Sigmoid colon (tissue), 4 donors: ENCODE measurements around the gene ABCB8.
"Not testable (repeated sequence)": the region's sequence is repeated elsewhere in the genome, so short reads cannot be mapped to it uniquely, and the experiment has no call there.

Source experiments
- CTCF ChIP-seq, 4 experiments: fragments of 450-650 bp in 3 of 4; fragments of 200-600 bp in 1 of 4; IDR thresholded peaks; one replicate each; pipeline ENCODE4 v1.5.1; 2016 to 2019; ENCODE audit warnings: antibody characterized with exemption in 4 of 4, mild to moderate bottlenecking in 3 of 4, moderate library complexity in 2 of 4
- POLR2AphosphoS5 ChIP-seq, 4 donors: sonication (generic); formaldehyde crosslinking; IDR thresholded peaks; one replicate each; pipeline ENCODE4 v1.6.1; 2017; ENCODE audit warnings: antibody characterized with exemption in 4 of 4

GRCh38 chr7:151043449-151043848 lies 15.2 kb downstream of the ABCB8 start:
- TF ChIP-seq CTCF, POLR2AphosphoS5 (IDR thresholded peaks at IDR 0.05): not testable (repeated sequence)
